ENCODE measurements around the gene ATF1. TPM values are rescaled to one million over a fixed set of nuclear protein-coding genes. Genes with fewer than 3 reads are reported as not detected.
A peak's percentile ranks its signal among the peaks of the same experiment; 100 is the strongest.

The ATF1 gene
- total RNA-seq, 1 experiment from 2014 or later, result 87.2 TPM

GRCh38 chr12:50728417-50728816, 35.5 kb upstream of the ATF1 start:
- DNase-seq (ENCODE audit: unreplicated experiment), result no peak
- POLR2A ChIA-PET, result interaction anchor here (1.3 kb wide), 1 partner anchor 23 kb away, joined by 4 read pairs; no protein-coding TSS in a partner anchor
- no peak overlapping the region for H3K27ac Mint-ChIP-seq (ENCODE audit: low read depth, unreplicated experiment)
- intact Hi-C loops (cut with micrococcal nuclease), result no loop called here
- H3K36me3 Mint-ChIP-seq (ENCODE audit: insufficient read depth, unreplicated experiment), result peaks cover 63% of the 10 kb centered on the region
- BruUV-seq (replicated peaks), result no TSS peak
- peaks cover 23% of the 10 kb centered on the region for H3K4me1 Mint-ChIP-seq (ENCODE audit: insufficient read depth, unreplicated experiment)
- H3K9me3 Mint-ChIP-seq (ENCODE audit: unreplicated experiment), result no peaks in the 10 kb centered on the region
- H3K4me3 Mint-ChIP-seq (ENCODE audit: unreplicated experiment), result no peak overlapping the region
- CTCF ChIA-PET, result interaction anchor here (0.7 kb wide), 1 partner anchor 256 kb away, joined by 5 read pairs; no protein-coding TSS in a partner anchor
- no peaks in the 10 kb centered on the region for H3K27me3 Mint-ChIP-seq (ENCODE audit: insufficient read depth, unreplicated experiment)
- no peak for TF ChIP-seq CTCF (IDR thresholded peaks at IDR 0.05; ENCODE audit: unreplicated experiment)

- no TSS peak for BruUV-seq (replicated peaks)
- H3K27ac Mint-ChIP-seq (ENCODE audit: low read depth, unreplicated experiment), result no peak overlapping the region
- H3K36me3 Mint-ChIP-seq (ENCODE audit: insufficient read depth, unreplicated experiment), result peaks cover 59% of the 10 kb centered on the region
- no peak for TF ChIP-seq CTCF (IDR thresholded peaks at IDR 0.05; ENCODE audit: unreplicated experiment)
- POLR2A ChIA-PET, result interaction anchor here (1.3 kb wide), 1 partner anchor 23 kb away, joined by 4 read pairs; no protein-coding TSS in a partner anchor
- H3K9me3 Mint-ChIP-seq (ENCODE audit: unreplicated experiment), result no peaks in the 10 kb centered on the region
- no peak for DNase-seq (ENCODE audit: unreplicated experiment)
- H3K4me3 Mint-ChIP-seq (ENCODE audit: unreplicated experiment), result no peak overlapping the region
- H3K27me3 Mint-ChIP-seq (ENCODE audit: insufficient read depth, unreplicated experiment), result no peaks in the 10 kb centered on the region
- intact Hi-C loops (cut with micrococcal nuclease), result no loop called here
- CTCF ChIA-PET, result interaction anchor here (0.6 to 0.7 kb wide), 2 partner anchors 256 kb away, joined by 5 to 6 read pairs; no protein-coding TSS in a partner anchor
- peaks cover 23% of the 10 kb centered on the region for H3K4me1 Mint-ChIP-seq (ENCODE audit: insufficient read depth, unreplicated experiment)
Measured at GRCh38 chr12:50728841-50729240, 35.1 kb upstream of the ATF1 start.

- BruUV-seq (replicated peaks), result no TSS peak
Measured at GRCh38 chr12:50732591-50732990, 31.3 kb upstream of the ATF1 start.

GRCh38 chr12:50733706-50734105, 30.2 kb upstream of the ATF1 start:
- intact Hi-C loops (cut with micrococcal nuclease), result loop anchor here (1.0 kb wide), 1 partner anchor 229 kb away; the partner anchor contains the start of gene DIP2B
- H3K9me3 Mint-ChIP-seq (ENCODE audit: unreplicated experiment), result no peaks in the 10 kb centered on the region
- no peak overlapping the region for H3K4me3 Mint-ChIP-seq (ENCODE audit: unreplicated experiment)
- TF ChIP-seq CTCF (IDR thresholded peaks at IDR 0.05; ENCODE audit: unreplicated experiment), result no peak
- H3K4me1 Mint-ChIP-seq (ENCODE audit: insufficient read depth, unreplicated experiment), result peaks cover 14% of the 10 kb centered on the region
- H3K27me3 Mint-ChIP-seq (ENCODE audit: insufficient read depth, unreplicated experiment), result no peaks in the 10 kb centered on the region
- BruUV-seq (replicated peaks), result no TSS peak
- no peak overlapping the region for H3K27ac Mint-ChIP-seq (ENCODE audit: low read depth, unreplicated experiment)
- ChIA-PET CTCF (interaction anchor here (1.2 kb wide), 1 partner anchor 78 kb away, joined by 3 read pairs; no protein-coding TSS in a partner anchor), POLR2A (interaction anchor here (3.5 kb wide), 1 partner anchor 31 kb away, joined by 19 read pairs; the partner anchor contains the start of gene ATF1)
- DNase-seq (ENCODE audit: unreplicated experiment), result no peak
- peaks cover 68% of the 10 kb centered on the region for H3K36me3 Mint-ChIP-seq (ENCODE audit: insufficient read depth, unreplicated experiment)

More at GRCh38 chr12:50732591-50732990, 31.3 kb upstream of the ATF1 start:
- Mint-ChIP-seq H3K9me3 (ENCODE audit: unreplicated experiment) (no peaks in the 10 kb centered on the region), H3K27ac (ENCODE audit: low read depth, unreplicated experiment) (peak overlapping the region; percentile 95), H3K36me3 (ENCODE audit: insufficient read depth, unreplicated experiment) (peaks cover 68% of the 10 kb centered on the region), H3K4me3 (ENCODE audit: unreplicated experiment) (peak overlapping the region; percentile 61), H3K4me1 (ENCODE audit: insufficient read depth, unreplicated experiment) (peaks cover 14% of the 10 kb centered on the region), H3K27me3 (ENCODE audit: insufficient read depth, unreplicated experiment) (no peaks in the 10 kb centered on the region)
- DNase-seq (ENCODE audit: unreplicated experiment), result peak; percentile 90
- ChIA-PET POLR2A (interaction anchor here (1.0 to 3.5 kb wide), 6 partner anchors 8 to 90 kb away, joined by 3 to 19 read pairs (median 4); partner anchors contain the start of gene ATF1), CTCF (interaction anchor here (1.4 kb wide), 1 partner anchor 18 kb away, joined by 3 read pairs; no protein-coding TSS in a partner anchor)
- no peak for TF ChIP-seq CTCF (IDR thresholded peaks at IDR 0.05; ENCODE audit: unreplicated experiment)
- intact Hi-C loops (cut with micrococcal nuclease), result no loop called here

All from MCF 10A (cell line).